HCT116 (cell line): Measurements from ENCODE around the gene PREX1. TPM values are rescaled to one million over a fixed set of nuclear protein-coding genes. Genes with fewer than 3 reads are reported as not detected.

Experiments used
- ATAC-seq: fragments of 200-7000 bp; cut with Tn5 transposase; 2 replicates; pipeline ENCODE4 v1.9.1; 2020; ENCODE audit warnings: mild to moderate bottlenecking, moderate library complexity
- BruUV-seq: library from RNA; stranded (reverse); fragments of 400-500 nt; replicated peaks from 2 replicates; lab custom pipeline; 2021; lab: Mats Ljungman, UMichigan
- CTCF ChIA-PET: fragments of 300-600 bp; sonication (Branson Sonifier 250); formaldehyde crosslinking; loops from one replicate; lab custom pipeline; 2021; ENCODE audit warnings: antibody characterized with exemption; lab: Charles Lee
- POLR2A ChIA-PET: fragments of 300-600, 350-600 bp; sonication (Branson Sonifier 250); formaldehyde crosslinking; loops from one replicate; lab custom pipeline; 2021; ENCODE audit warnings: antibody characterized with exemption; lab: Charles Lee
- RAD21 ChIA-PET, 2 experiments: fragments of 300-600 bp; sonication (Branson Sonifier 250); formaldehyde crosslinking; loops; one replicate each; lab custom pipeline; 2023; ENCODE audit warnings: low total read pairs in 2 of 2; ENCODE audit not compliant: uncharacterized antibody in 2 of 2, unreplicated experiment in 2 of 2, low non-redundant PET in 1 of 2; lab: Charles Lee
- DNase-seq: peaks from one replicate; pipeline ENCODE4 v3.0.0-alpha.2; 2010; ENCODE audit warnings: low read depth, low spot score
- H2AFZ ChIP-seq: fragments of 200-600 bp; shearing (Covaris generic), sonication (generic); 2 replicates; pipeline ENCODE4 v1.6.1; 2017; ENCODE audit warnings: low read depth, mixed run types, mixed read lengths, antibody characterized with exemption, low read length; ENCODE audit not compliant: poor library complexity, severe bottlenecking
- H3K27ac ChIP-seq: 2 replicates; pipeline ENCODE4 v1.5.1; 2012; ENCODE audit warnings: low read depth, low read length
- H3K27me3 ChIP-seq: fragments of 200-600 bp; sonication (generic); 2 replicates; pipeline ENCODE4 v1.6.1; 2016; ENCODE audit warnings: mixed run types, low read length, mixed read lengths; ENCODE audit not compliant: insufficient read depth
- H3K36me3 ChIP-seq, 2 experiments: fragments of 200-500 bp in 1 of 2; fragments of 200-600 bp in 1 of 2; sonication (Bioruptor generic) in 1 of 2; sonication (generic) in 1 of 2; 2 replicates each; pipeline versions ENCODE4 v1.5.1 to v1.6.1; 2014 to 2016; ENCODE audit warnings: low read length in 2 of 2, inconsistent platforms in 1 of 2, mixed read lengths in 1 of 2, mixed run types in 1 of 2; ENCODE audit not compliant: insufficient read depth in 2 of 2, control insufficient read depth in 1 of 2
- H3K4me1 ChIP-seq, 2 experiments: fragments of 200-600 bp in 1 of 2; sonication (generic) in 1 of 2; 2 replicates each; pipeline versions ENCODE4 v1.5.1 to v1.6.1; 2012 to 2017; ENCODE audit warnings: low read length in 2 of 2, inconsistent platforms in 1 of 2, mild to moderate bottlenecking in 1 of 2, mixed read lengths in 1 of 2, mixed run types in 1 of 2, moderate library complexity in 1 of 2; ENCODE audit not compliant: insufficient read depth in 2 of 2, control insufficient read depth in 1 of 2
- H3K4me2 ChIP-seq: fragments of 200-600 bp; sonication (generic); 2 replicates; pipeline ENCODE4 v1.6.1; 2017; ENCODE audit warnings: mixed run types, low read length, mixed read lengths
- H3K4me3 ChIP-seq, 2 experiments: fragments of 200-600 bp in 1 of 2; sonication (generic) in 1 of 2; replicated peaks in 1 of 2; 2 replicates each; pipeline ENCODE4 v1.5.1; 2011 to 2016; ENCODE audit warnings: low read length in 2 of 2, control low read depth in 1 of 2, low read depth in 1 of 2, mild to moderate bottlenecking in 1 of 2, mixed read lengths in 1 of 2, mixed run types in 1 of 2
- H3K79me2 ChIP-seq: fragments of 200-600 bp; sonication (generic); 2 replicates; pipeline ENCODE4 v1.6.1; 2017; ENCODE audit warnings: mild to moderate bottlenecking, mixed run types, low read length, moderate library complexity, mixed read lengths; ENCODE audit not compliant: insufficient read depth
- H3K9ac ChIP-seq: fragments of 200-600 bp; sonication (generic); 2 replicates; pipeline ENCODE4 v1.6.1; 2016; ENCODE audit warnings: low read length, mixed read lengths
- H3K9me2 ChIP-seq: fragments of 200-600 bp; sonication (generic), shearing (Covaris generic); 2 replicates; pipeline ENCODE4 v1.6.1; 2017; ENCODE audit warnings: mixed run types, mild to moderate bottlenecking, moderate library complexity; ENCODE audit not compliant: insufficient read depth
- H3K9me3 ChIP-seq, 2 experiments: fragments of 200-500 bp in 1 of 2; fragments of 200-600 bp in 1 of 2; sonication (Bioruptor generic) in 1 of 2; sonication (generic) in 1 of 2; 2 replicates each; pipeline ENCODE4 v1.6.1; 2014 to 2017; ENCODE audit warnings: low read length in 2 of 2, mixed read lengths in 2 of 2, inconsistent platforms in 1 of 2, low read depth in 1 of 2, mild to moderate bottlenecking in 1 of 2, mixed run types in 1 of 2, moderate library complexity in 1 of 2; ENCODE audit not compliant: control insufficient read depth in 1 of 2, insufficient read depth in 1 of 2
- H4K20me1 ChIP-seq: fragments of 200-600 bp; sonication (generic), shearing (Covaris generic); 2 replicates; pipeline ENCODE4 v1.6.1; 2017; ENCODE audit warnings: mixed run types, mild to moderate bottlenecking, moderate library complexity; ENCODE audit not compliant: insufficient read depth
- CBX3 ChIP-seq: IDR thresholded peaks from 2 replicates; pipeline ENCODE4 v1.6.1; 2012; ENCODE audit warnings: low read depth
- CEBPB ChIP-seq: IDR thresholded peaks from 2 replicates; pipeline ENCODE4 v1.6.1; 2012; ENCODE audit warnings: low read depth
- ELF1 ChIP-seq: IDR thresholded peaks from 2 replicates; pipeline ENCODE4 v1.6.1; 2012; ENCODE audit warnings: low read depth, borderline replicate concordance
- FOSL1 ChIP-seq: IDR thresholded peaks from 2 replicates; pipeline ENCODE4 v1.6.1; 2012; ENCODE audit warnings: low read depth
- JUND ChIP-seq: IDR thresholded peaks from 2 replicates; pipeline ENCODE4 v1.6.1; 2012
- MAX ChIP-seq: IDR thresholded peaks from 2 replicates; pipeline ENCODE4 v1.6.1; 2012
- REST ChIP-seq: IDR thresholded peaks from 2 replicates; pipeline ENCODE4 v1.6.1; 2012; ENCODE audit warnings: low read depth
- SRF ChIP-seq: IDR thresholded peaks from 2 replicates; pipeline ENCODE4 v1.6.1; 2012; ENCODE audit warnings: low read depth
- YY1 ChIP-seq: IDR thresholded peaks from 2 replicates; pipeline ENCODE4 v1.6.1; 2011; ENCODE audit warnings: low read length, low read depth, moderate library complexity, mild to moderate bottlenecking; ENCODE audit not compliant: insufficient replicate concordance; ENCODE audit errors: extremely low read depth
- ZFX ChIP-seq: fragments of 450-650 bp; IDR thresholded peaks from 2 replicates; pipeline ENCODE4 v1.6.1; 2017
- ZNF274 ChIP-seq: fragments of 200-500 bp; sonication (Bioruptor generic); IDR thresholded peaks from 2 replicates; pipeline ENCODE4 v1.6.1; 2014; ENCODE audit warnings: mild to moderate bottlenecking, low read depth, low read length, inconsistent platforms
- intact Hi-C: fragments of 100-400 bp; cut with micrococcal nuclease; formaldehyde crosslinking; loops from 2 replicates; pipeline ENCODE4 v1.10.0; 2022
- total RNA-seq: library from RNA; stranded (reverse); gene quantifications from one replicate; pipeline ENCODE4 v1.2.1, GENCODE V29; 2021; ENCODE audit not compliant: unreplicated experiment
- TF ChIP-seq, protein P1 (sequence below): IDR thresholded peaks from 2 replicates; pipeline ENCODE4 v1.6.1; 2012

Gene PREX1
- total RNA-seq, 1 experiment from 2014 or later: 6.1 TPM

GRCh38 chr20:48711696-48712464, 115.9 kb downstream of the PREX1 start:
- intact Hi-C loops: no loop called here
- POLR2A ChIA-PET: no interaction called here

More at GRCh38 chr20:48711696-48712464, 115.9 kb downstream of the PREX1 start:
- no peaks in the 10 kb centered on the region for H3K9me3 ChIP-seq
- H3K9ac ChIP-seq: no peak overlapping the region
- no peaks in the 10 kb centered on the region for H3K27me3 ChIP-seq
- no peaks in the 10 kb centered on the region for H3K79me2 ChIP-seq
- CTCF ChIA-PET: no interaction called here
- H2AFZ ChIP-seq: no peak overlapping the region
- H3K27ac ChIP-seq: no peak overlapping the region
- ATAC-seq (no peak), DNase-seq (no peak)
- H4K20me1 ChIP-seq: no peaks in the 10 kb centered on the region
- RAD21 ChIA-PET: no interaction called here
- no peak overlapping the region for H3K4me2 ChIP-seq
- H3K36me3 ChIP-seq: no peaks in the 10 kb centered on the region
- no TSS peak for BruUV-seq
- no peak for TF ChIP-seq CEBPB
- TF ChIP-seq, protein P1, sequence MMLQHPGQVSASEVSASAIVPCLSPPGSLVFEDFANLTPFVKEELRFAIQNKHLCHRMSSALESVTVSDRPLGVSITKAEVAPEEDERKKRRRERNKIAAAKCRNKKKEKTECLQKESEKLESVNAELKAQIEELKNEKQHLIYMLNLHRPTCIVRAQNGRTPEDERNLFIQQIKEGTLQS: no peak
- TF ChIP-seq ZNF274: no peak
- no peak for TF ChIP-seq YY1
- TF ChIP-seq JUND: no peak
- TF ChIP-seq ELF1: no peak
- no peak for TF ChIP-seq REST
- TF ChIP-seq ZFX: no peak
- no peak for TF ChIP-seq CBX3
- no peak for TF ChIP-seq FOSL1
- TF ChIP-seq SRF: no peak
- no peak for TF ChIP-seq MAX
- H3K9me2 ChIP-seq: no peaks in the 10 kb centered on the region
- no peak overlapping the region for H3K4me3 ChIP-seq
- H3K4me1 ChIP-seq: no peaks in the 10 kb centered on the region
